Stomach (tissue), 9 donors: Measurements from ENCODE around the gene EPC1. TPM values are rescaled to one million over a fixed set of nuclear protein-coding genes. Genes with fewer than 3 reads are reported as not detected.

Source experiments
- DNase-seq, 2 donors: peaks; one replicate each; pipeline versions ENCODE4 v3.0.0 to v3.0.0-alpha.2; 2013 to 2019
- H3K27ac ChIP-seq, 5 donors: fragments of 200-600 bp in 4 of 5; sonication (generic) in 4 of 5; one replicate each; pipeline ENCODE4 v1.5.1; 2013 to 2019; ENCODE audit warnings: mild to moderate bottlenecking in 1 of 5, moderate library complexity in 1 of 5
- H3K27me3 ChIP-seq, 3 donors: fragments of 200-600 bp; sonication (generic); one replicate each; pipeline ENCODE4 v1.5.1; 2017 to 2019; ENCODE audit warnings: mixed run types in 1 of 3
- H3K36me3 ChIP-seq, 4 donors: fragments of 200-600 bp; sonication (generic); 1 replicate in 3 of 4; 2 replicates in 1 of 4; pipeline ENCODE4 v1.5.1; 2016 to 2019
- H3K4me1 ChIP-seq, 4 donors: fragments of 200-600 bp; sonication (generic); one replicate each; pipeline ENCODE4 v1.5.1; 2016 to 2019
- H3K4me3 ChIP-seq, 4 donors: fragments of 200-600 bp; sonication (generic) in 3 of 4; one replicate each; pipeline ENCODE4 v1.5.1; 2016 to 2019; ENCODE audit warnings: mild to moderate bottlenecking in 1 of 4
- H3K9me3 ChIP-seq, 4 donors: fragments of 200-600 bp; sonication (generic); one replicate each; pipeline ENCODE4 v1.5.1; 2016 to 2019
- CTCF ChIP-seq, 7 experiments: fragments of 450-650 bp in 4 of 7; fragments of 200-600 bp in 3 of 7; sonication (generic) in 3 of 7; IDR thresholded peaks; one replicate each; pipeline ENCODE4 v1.5.1; 2016 to 2019; ENCODE audit warnings: antibody characterized with exemption in 7 of 7, control low read depth in 2 of 7, mild to moderate bottlenecking in 1 of 7
- EP300 ChIP-seq: sonication (generic); formaldehyde crosslinking; IDR thresholded peaks from one replicate; pipeline ENCODE4 v1.6.1; 2017; ENCODE audit warnings: antibody characterized with exemption
- POLR2A ChIP-seq, 4 donors: fragments of 450-650 bp; IDR thresholded peaks; one replicate each; pipeline ENCODE4 v1.6.1; 2016; ENCODE audit warnings: antibody characterized with exemption in 4 of 4, control low read depth in 2 of 4, mild to moderate bottlenecking in 1 of 4, moderate library complexity in 1 of 4
- POLR2AphosphoS5 ChIP-seq, 3 donors: sonication (generic); formaldehyde crosslinking; IDR thresholded peaks; one replicate each; pipeline ENCODE4 v1.6.1; 2016; ENCODE audit warnings: antibody characterized with exemption in 3 of 3
- WGBS, 5 donors: extraction: QIAGEN DNeasy Blood & Tissue Kit in 3 of 5; methylation state at CpG; one replicate each; pipeline versions ENCODE4 v1.1.5 to v1.1.7; 2013 to 2018; 5-methylcytosine and 5-hydroxymethylcytosine counted together
- intact Hi-C: fragments of 100-400 bp; cut with DNase I; formaldehyde crosslinking; loops from one replicate; pipeline ENCODE4 v1.15.1; 2023; ENCODE audit warnings: low total_unique reads
- polyA plus RNA-seq, 3 donors: library from polyadenylated mRNA; stranded (reverse); fragments of 200-250 nt; gene quantifications; one replicate each; pipeline ENCODE4 v1.2.3, GENCODE V29; 2013
- total RNA-seq, 5 donors: library from RNA; depleted of rRNA; stranded (reverse); fragments of >200 nt; gene quantifications; one replicate each; pipeline versions ENCODE4 v1.1.0 to v1.2.3, GENCODE V29; 2014 to 2016
- donor health status: healthy with polysubstance abuse.
- donor health status: Bipolar disorder and iron deficiency.
- donor health status: healthy.

Gene EPC1
- total and polyA plus RNA-seq, 8 donors: 9.2 to 182 (median 32.5) TPM

DNA sequence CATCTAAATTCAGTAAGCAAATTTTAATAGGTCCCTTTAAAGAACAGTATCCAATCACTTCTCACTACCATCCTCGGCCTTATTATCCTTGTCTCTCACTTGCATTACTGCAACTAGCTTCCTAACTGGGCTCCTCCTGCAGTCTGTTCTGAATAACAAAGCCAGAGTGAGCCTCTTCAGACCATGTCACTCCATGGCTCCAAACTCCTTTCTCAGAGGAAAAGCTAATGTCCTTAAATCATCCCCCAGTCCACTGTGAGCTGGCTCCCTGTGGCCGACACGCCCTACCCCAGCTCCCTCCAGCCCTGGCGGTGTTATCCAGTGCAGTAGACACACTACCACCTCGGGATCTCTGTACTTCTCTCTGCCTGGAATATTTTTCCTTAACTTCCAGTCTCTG, 80.0 kb downstream of the EPC1 start:
- intact Hi-C loops: no loop called here
- no peaks in the 10 kb centered on the region for H3K9me3 ChIP-seq
- no peaks in the 10 kb centered on the region for H3K4me1 ChIP-seq
- no peak overlapping the region for H3K27ac ChIP-seq
- no peaks in the 10 kb centered on the region for H3K27me3 ChIP-seq
- TF ChIP-seq POLR2A (IDR thresholded peaks at IDR 0.05) (no peak), POLR2AphosphoS5 (IDR thresholded peaks at IDR 0.05) (no peak), EP300 (no peak), CTCF (IDR thresholded peaks at IDR 0.05) (no peak)
- 86 to 90% (median 87%) methylated on average over 5 of the region's 5 CpGs for WGBS, 5 donors
- H3K4me3 ChIP-seq: no peak overlapping the region
- peaks cover 43 to 59% (median 54%) of the 10 kb centered on the region in 4 donors for H3K36me3 ChIP-seq
- DNase-seq: no peak

- TF ChIP-seq POLR2AphosphoS5 (IDR thresholded peaks at IDR 0.05) (no peak), EP300 (no peak), CTCF (IDR thresholded peaks at IDR 0.05) (no peak), POLR2A (IDR thresholded peaks at IDR 0.05) (no peak)
- Histone ChIP-seq H3K4me3 (no peak overlapping the region), H3K9me3 (no peaks in the 10 kb centered on the region), H3K36me3 (peaks cover 39 to 55% (median 50%) of the 10 kb centered on the region in 4 donors), H3K4me1 (no peaks in the 10 kb centered on the region), H3K27me3 (no peaks in the 10 kb centered on the region), H3K27ac (no peak overlapping the region)
- intact Hi-C loops: no loop called here
- no peak for DNase-seq
- 96 to 100% (median 99%) methylated on average over 2 of the region's 2 CpGs for WGBS, 5 donors
These were observed 80.4 kb downstream of the EPC1 start for GRCh38 chr10:32266566-32266965.

DNA sequence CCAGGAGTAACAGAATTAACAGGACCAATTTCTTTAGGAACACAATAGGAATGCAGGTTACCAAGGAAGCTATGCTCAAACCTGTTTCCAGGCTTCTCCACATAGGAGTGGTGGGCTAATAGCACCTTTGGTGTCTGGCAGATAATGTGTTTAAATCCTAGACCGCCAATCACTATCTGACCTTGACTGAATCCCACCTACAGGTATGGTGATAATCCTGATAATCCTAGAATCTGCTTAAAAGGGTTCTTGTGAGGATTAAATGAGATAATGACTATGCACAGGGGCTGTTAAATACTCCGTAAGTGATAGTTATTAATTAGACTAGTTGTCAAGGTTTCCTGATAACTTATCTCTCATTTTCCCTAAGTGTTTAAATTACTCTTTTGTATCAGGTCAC, 81.2 kb downstream of the EPC1 start:
- no peaks in the 10 kb centered on the region for H3K4me1 ChIP-seq
- H3K27ac ChIP-seq: no peak overlapping the region
- TF ChIP-seq EP300: no peak
- TF ChIP-seq POLR2A (IDR thresholded peaks at IDR 0.05): no peak
- no peak for TF ChIP-seq POLR2AphosphoS5 (IDR thresholded peaks at IDR 0.05)
- no peak for TF ChIP-seq CTCF (IDR thresholded peaks at IDR 0.05)
- H3K27me3 ChIP-seq: no peaks in the 10 kb centered on the region
- WGBS, 5 donors: 59 to 72% (median 70%) methylated on average over 2 of the region's 2 CpGs
- no peak for DNase-seq
- H3K4me3 ChIP-seq: no peak overlapping the region
- intact Hi-C loops: no loop called here
- H3K36me3 ChIP-seq: peaks cover 31 to 47% (median 42%) of the 10 kb centered on the region in 4 donors
- no peaks in the 10 kb centered on the region for H3K9me3 ChIP-seq

DNA sequence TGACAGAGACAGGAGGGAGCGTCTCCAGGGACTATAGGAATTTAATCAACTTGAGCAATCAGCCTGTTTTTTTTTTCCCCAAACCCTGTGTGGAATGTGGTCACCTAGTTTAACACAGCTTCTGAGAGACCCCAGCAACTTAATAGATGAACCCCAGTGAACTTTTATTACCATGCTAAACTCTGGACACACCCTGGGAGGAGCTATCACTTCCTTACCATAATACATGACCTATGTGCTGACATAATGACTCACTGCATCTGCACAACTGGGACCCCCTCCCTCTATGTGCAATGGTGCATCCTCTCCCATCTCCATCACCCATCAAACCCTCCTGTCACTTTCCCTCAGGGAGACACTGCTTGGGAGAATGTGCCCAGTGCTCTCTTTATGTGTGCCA, 83.7 kb downstream of the EPC1 start:
- Histone ChIP-seq H3K27me3 (no peaks in the 10 kb centered on the region), H3K4me1 (no peaks in the 10 kb centered on the region), H3K4me3 (no peak overlapping the region), H3K9me3 (no peaks in the 10 kb centered on the region), H3K27ac (no peak overlapping the region), H3K36me3 (peaks cover 11 to 22% (median 17%) of the 10 kb centered on the region in 4 donors)
- 67 to 93% (median 91%) methylated on average over 1 of the region's 1 CpG for WGBS, 5 donors
- DNase-seq: peak in 1 of 2 donors; percentile 24
- TF ChIP-seq POLR2A (IDR thresholded peaks at IDR 0.05): no peak
- TF ChIP-seq CTCF (IDR thresholded peaks at IDR 0.05): no peak
- no peak for TF ChIP-seq EP300
- TF ChIP-seq POLR2AphosphoS5 (IDR thresholded peaks at IDR 0.05): no peak
- intact Hi-C loops: loop anchor here (5.0 kb wide), 1 partner anchor 74 kb away; no protein-coding TSS in a partner anchor
